GM10266 (cell line): ENCODE data around the gene MTHFSD.

Source experiments
- DNase-seq: peaks from one replicate; pipeline ENCODE4 v3.0.0; 2012; ENCODE audit errors: extremely low spot score
- CTCF ChIP-seq: IDR thresholded peaks from 2 replicates; pipeline ENCODE4 v1.5.1; 2012; ENCODE audit warnings: mild to moderate bottlenecking, low read depth; ENCODE audit not compliant: control insufficient read depth, insufficient read depth; ENCODE audit errors: missing control alignments

MTHFSD gene

GRCh38 chr16:86550281-86550680 lies 4.8 kb downstream of the MTHFSD start:
- DNase-seq, result no peak
- no peak for TF ChIP-seq CTCF

GRCh38 chr16:86549893-86550190 lies 5.2 kb downstream of the MTHFSD start:
- DNase-seq, result no peak

GRCh38 chr16:86549076-86549892 lies 5.8 kb downstream of the MTHFSD start:
- no peak for DNase-seq
- no peak for TF ChIP-seq CTCF

More at GRCh38 chr16:86549893-86550190, 5.2 kb downstream of the MTHFSD start:
- TF ChIP-seq CTCF, result no peak

- no peak for DNase-seq
- no peak for TF ChIP-seq CTCF
Observed at GRCh38 chr16:86547286-86547685, 7.7 kb downstream of the MTHFSD start.

- no peak for TF ChIP-seq CTCF
- DNase-seq, result no peak
Observed at GRCh38 chr16:86546638-86547013, 8.4 kb downstream of the MTHFSD start.

- DNase-seq, result no peak
- no peak for TF ChIP-seq CTCF
Observed at GRCh38 chr16:86545954-86546637, 8.9 kb downstream of the MTHFSD start.

GRCh38 chr16:86545481-86545880 lies 9.6 kb downstream of the MTHFSD start:
- no peak for DNase-seq
- no peak for TF ChIP-seq CTCF
